Measurements from ENCODE around the gene SAXO1.

Gene SAXO1

GRCh38 chr9:18911714-18912342, 121.2 kb downstream of the SAXO1 start:
- no peak for DNase-seq (ENCODE audit: low read depth in 1 of 2, low spot score in 1 of 2)

GRCh38 chr9:18910916-18911315, 122.1 kb downstream of the SAXO1 start:
- DNase-seq (ENCODE audit: low read depth in 1 of 2, low spot score in 1 of 2) = no peak

- DNase-seq (ENCODE audit: low read depth in 1 of 2, low spot score in 1 of 2) = no peak
These were observed 122.6 kb downstream of the SAXO1 start for GRCh38 chr9:18910435-18910834.

- no peak for DNase-seq (ENCODE audit: low read depth in 1 of 2, low spot score in 1 of 2)
These were observed 123.6 kb downstream of the SAXO1 start for GRCh38 chr9:18909140-18910018.

- no peak for DNase-seq (ENCODE audit: low read depth in 1 of 2, low spot score in 1 of 2)
These were observed 124.9 kb downstream of the SAXO1 start for GRCh38 chr9:18907927-18908625.

GRCh38 chr9:18906656-18907395, 126.2 kb downstream of the SAXO1 start:
- DNase-seq (ENCODE audit: low read depth in 1 of 2, low spot score in 1 of 2) = no peak

GRCh38 chr9:18905883-18906629, 127.0 kb downstream of the SAXO1 start:
- DNase-seq (ENCODE audit: low read depth in 1 of 2, low spot score in 1 of 2) = no peak

- DNase-seq (ENCODE audit: low read depth in 1 of 2, low spot score in 1 of 2) = no peak
These were observed 127.8 kb downstream of the SAXO1 start for GRCh38 chr9:18905028-18905882.

GRCh38 chr9:18903450-18903849, 129.6 kb downstream of the SAXO1 start:
- DNase-seq (ENCODE audit: low read depth in 1 of 2, low spot score in 1 of 2) = no peak

- no peak for DNase-seq (ENCODE audit: low read depth in 1 of 2, low spot score in 1 of 2)
These were observed 136.4 kb downstream of the SAXO1 start for GRCh38 chr9:18896531-18897179.

- no peak for DNase-seq (ENCODE audit: low read depth in 1 of 2, low spot score in 1 of 2)
These were observed 137.0 kb downstream of the SAXO1 start for GRCh38 chr9:18896004-18896403.

- no peak for DNase-seq (ENCODE audit: low read depth in 1 of 2, low spot score in 1 of 2)
These were observed 139.5 kb downstream of the SAXO1 start for GRCh38 chr9:18893491-18893890.

GRCh38 chr9:18893046-18893445, 140.0 kb downstream of the SAXO1 start:
- no peak for DNase-seq (ENCODE audit: low read depth in 1 of 2, low spot score in 1 of 2)

GRCh38 chr9:18891946-18892670, 140.9 kb downstream of the SAXO1 start:
- DNase-seq (ENCODE audit: low read depth in 1 of 2, low spot score in 1 of 2) = no peak

- DNase-seq (ENCODE audit: low read depth in 1 of 2, low spot score in 1 of 2) = no peak
These were observed 142.6 kb downstream of the SAXO1 start for GRCh38 chr9:18890372-18890771.

- DNase-seq (ENCODE audit: low read depth in 1 of 2, low spot score in 1 of 2) = no peak
These were observed 143.5 kb downstream of the SAXO1 start for GRCh38 chr9:18889550-18889949.

- DNase-seq (ENCODE audit: low read depth in 1 of 2, low spot score in 1 of 2) = no peak
These were observed 144.7 kb downstream of the SAXO1 start for GRCh38 chr9:18888290-18888689.

GRCh38 chr9:18887546-18887945, 145.5 kb downstream of the SAXO1 start:
- DNase-seq (ENCODE audit: low read depth in 1 of 2, low spot score in 1 of 2) = no peak
